ENCODE measurements around the gene LYG2.
"Not testable (repeated sequence)": the region's sequence is repeated elsewhere in the genome, so short reads cannot be mapped to it uniquely, and the experiment has no call there.

LYG2 gene

GRCh38 chr2:99200076-99200800, 55.2 kb downstream of the LYG2 start:
- DNase-seq = no peak

DNA sequence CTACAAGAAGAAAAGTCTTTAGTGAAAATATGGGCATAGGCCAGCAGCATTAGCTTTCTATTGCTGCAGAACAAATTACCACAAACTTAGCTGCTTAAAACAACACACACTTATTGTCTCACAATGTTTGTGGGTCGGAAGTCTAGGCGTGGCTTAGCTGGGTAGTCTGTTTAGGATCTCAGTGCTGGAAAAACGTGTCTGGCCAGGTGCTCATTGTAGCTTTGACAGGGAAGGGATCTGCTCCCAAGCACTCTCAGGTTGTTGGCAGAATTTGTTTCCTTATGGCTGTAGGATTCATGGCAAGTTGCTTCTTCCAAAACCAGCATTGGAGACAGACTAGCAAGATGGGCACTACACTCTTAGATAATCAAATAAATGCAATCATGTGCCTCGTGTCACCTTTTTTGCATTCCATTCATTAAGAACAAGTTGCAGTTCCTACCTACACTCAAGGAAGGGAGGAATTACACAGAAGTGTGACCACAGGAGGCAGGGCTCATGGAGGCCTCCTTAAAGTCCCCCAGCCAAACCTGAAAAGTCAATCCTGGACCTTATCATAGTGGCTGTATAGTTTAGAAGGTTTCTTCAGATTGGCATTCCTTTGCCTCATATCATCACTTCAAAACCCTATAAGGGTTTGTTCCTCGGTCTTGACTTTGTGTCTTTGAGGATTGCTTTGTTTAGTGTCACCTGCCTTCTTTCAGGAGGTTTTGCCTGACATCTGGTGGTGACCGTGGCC, 57.2 kb downstream of the LYG2 start:
- DNase-seq = no peak

DNA sequence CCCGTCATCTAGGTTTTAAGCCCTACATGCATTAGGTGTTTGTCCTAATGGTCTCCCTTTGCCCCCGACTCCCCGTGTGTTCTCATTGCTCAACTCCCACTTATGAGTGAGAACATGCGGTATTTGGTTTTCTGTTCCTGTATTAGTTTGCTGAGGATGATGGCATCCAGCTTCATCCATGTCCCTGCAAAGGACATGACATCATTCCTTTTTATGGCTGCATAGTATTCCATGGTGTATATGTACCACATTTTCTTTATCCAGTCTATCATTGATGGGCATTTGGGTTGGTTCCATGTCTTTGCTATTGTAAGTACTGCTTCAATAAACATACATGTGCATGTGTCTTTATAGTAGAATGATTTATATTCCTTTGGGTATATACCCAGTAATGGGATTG, 63.1 kb downstream of the LYG2 start:
- DNase-seq = not testable (repeated sequence)

Data from activated CD4-positive, alpha-beta T cell treated with anti-CD3 and anti-CD28 coated beads, Interleukin-2, amount 50 U/mL, for 48 hours (primary cell).